Right lung (tissue), 10 donors: ENCODE data around the gene INHBA. TPM values are rescaled to one million over a fixed set of nuclear protein-coding genes. Genes with fewer than 3 reads are reported as not detected.

Experiments
- DNase-seq, 2 donors: peaks; one replicate each; pipeline ENCODE4 v3.0.0-alpha.2; 2013
- long read RNA-seq, 8 donors: transcript quantifications; one replicate each; lab custom pipeline, GENCODE V29; 2026
- polyA plus RNA-seq, 5 donors: library from polyadenylated mRNA; unstranded; fragments of 120-200 nt; gene quantifications; one replicate each; pipeline versions ENCODE4 v1.2.1 to v1.2.3, GENCODE V29; 2013; ENCODE audit warnings: inconsistent platforms in 1 of 5, low replicate concordance in 1 of 5; ENCODE audit not compliant: insufficient read length in 5 of 5, insufficient read depth in 1 of 5

Gene INHBA
- polyA plus RNA-seq = 1 to 10 TPM in 3 of 5 donors, under 1 TPM in 2; 0.76 to 1.3 (median 1.0) TPM
- long read RNA-seq, donor 1, full-length matches to known transcripts = 2 of 2 reads
- long read RNA-seq, donor 1, partial matches to known transcripts = 0 of 2 reads
- long read RNA-seq, donor 1, other reads (novel, unspliced or antisense) = 0 of 2 reads
- long read RNA-seq, donor 2 = 0 reads
- long read RNA-seq, donor 3, partial matches to known transcripts = 0 of 1 reads
- long read RNA-seq, donor 3, other reads (novel, unspliced or antisense) = 0 of 1 reads
- long read RNA-seq, donor 4 = 0 reads
- long read RNA-seq, donor 5, partial matches to known transcripts = 0 of 1 reads
- long read RNA-seq, donor 5, other reads (novel, unspliced or antisense) = 0 of 1 reads
- long read RNA-seq, donor 6 = 0 reads
- long read RNA-seq, donor 7 = 0 reads
- long read RNA-seq, donor 8 = 0 reads

- DNase-seq = no peak
Measured at GRCh38 chr7:41702635-41703371, at the start of gene INHBA. INHBA (minus strand) TSS chr7:41703090; CDS start chr7:41700374, 2,716 bp downstream.

- no peak for DNase-seq
Measured at GRCh38 chr7:41752615-41753014, 49.7 kb upstream of the INHBA start.

- DNase-seq = no peak
Measured at GRCh38 chr7:41750661-41751540, 48.0 kb upstream of the INHBA start.

- DNase-seq = no peak
Measured at GRCh38 chr7:41747961-41748360, 45.1 kb upstream of the INHBA start.

GRCh38 chr7:41745451-41745850, 42.6 kb upstream of the INHBA start:
- no peak for DNase-seq

GRCh38 chr7:41744161-41744560, 41.3 kb upstream of the INHBA start:
- no peak for DNase-seq

- no peak for DNase-seq
Measured at GRCh38 chr7:41742401-41743020, 39.6 kb upstream of the INHBA start.

GRCh38 chr7:41738806-41739205, 35.9 kb upstream of the INHBA start:
- no peak for DNase-seq

- no peak for DNase-seq
Measured at GRCh38 chr7:41738336-41738735, 35.4 kb upstream of the INHBA start.

- DNase-seq = no peak
Measured at GRCh38 chr7:41735206-41735605, 32.3 kb upstream of the INHBA start.

GRCh38 chr7:41732843-41733306, 30.0 kb upstream of the INHBA start:
- DNase-seq = no peak

- no peak for DNase-seq
Measured at GRCh38 chr7:41732436-41732785, 29.5 kb upstream of the INHBA start.

GRCh38 chr7:41731493-41732435, 28.9 kb upstream of the INHBA start:
- no peak for DNase-seq

- DNase-seq = no peak
Measured at GRCh38 chr7:41730668-41731067, 27.8 kb upstream of the INHBA start.

GRCh38 chr7:41730161-41730560, 27.3 kb upstream of the INHBA start:
- DNase-seq = no peak

- no peak for DNase-seq
Measured at GRCh38 chr7:41729059-41729458, 26.2 kb upstream of the INHBA start.

- no peak for DNase-seq
Measured at GRCh38 chr7:41725013-41725412, 22.1 kb upstream of the INHBA start.

GRCh38 chr7:41720886-41721285, 18.0 kb upstream of the INHBA start:
- DNase-seq = no peak

GRCh38 chr7:41720046-41720445, 17.2 kb upstream of the INHBA start:
- DNase-seq = no peak

GRCh38 chr7:41716691-41717090, 13.8 kb upstream of the INHBA start:
- no peak for DNase-seq
